HG03139 (cell line): ENCODE measurements around the gene RNASE3.
"Not testable (repeated sequence)": the region's sequence is repeated elsewhere in the genome, so short reads cannot be mapped to it uniquely, and the experiment has no call there.

Source experiments
- ATAC-seq: cut with Tn5 transposase; IDR thresholded peaks from one replicate; pipeline ENCODE4 v1.9.1; 2021; ENCODE audit not compliant: unreplicated experiment

RNASE3 gene

DNA sequence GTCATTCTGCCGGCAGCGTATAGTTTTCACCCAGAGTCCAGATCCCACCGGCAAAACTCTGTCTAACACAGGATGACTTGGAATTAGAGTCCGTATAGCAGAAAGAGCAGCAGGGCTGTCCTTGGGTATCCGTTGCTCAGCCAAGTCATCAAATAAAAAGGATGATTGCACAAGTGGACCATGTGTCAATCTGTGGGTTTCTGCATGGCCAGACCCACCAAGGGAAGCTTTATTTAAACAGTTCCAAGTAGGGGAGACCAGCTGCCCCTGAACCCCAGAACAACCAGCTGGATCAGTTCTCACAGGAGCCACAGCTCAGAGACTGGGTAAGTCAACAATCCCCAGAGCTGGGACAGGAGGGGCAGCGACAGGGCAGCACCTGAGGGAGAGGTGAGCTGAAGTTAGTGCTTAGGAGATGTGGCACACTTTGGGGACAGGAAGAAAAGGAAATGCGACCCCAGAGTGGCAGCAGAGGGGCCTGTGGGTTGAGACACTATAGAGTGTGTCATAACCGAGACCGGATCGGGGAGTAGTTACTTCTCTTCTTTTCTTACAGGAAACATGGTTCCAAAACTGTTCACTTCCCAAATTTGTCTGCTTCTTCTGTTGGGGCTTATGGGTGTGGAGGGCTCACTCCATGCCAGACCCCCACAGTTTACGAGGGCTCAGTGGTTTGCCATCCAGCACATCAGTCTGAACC lies at the start of gene RNASE3:
TSS of gene RNASE3 (plus strand) at position 260 of the 700 bp plus-strand sequence. CDS start at position 562, 302 bp downstream.
- ATAC-seq, result not testable (repeated sequence)

DNA sequence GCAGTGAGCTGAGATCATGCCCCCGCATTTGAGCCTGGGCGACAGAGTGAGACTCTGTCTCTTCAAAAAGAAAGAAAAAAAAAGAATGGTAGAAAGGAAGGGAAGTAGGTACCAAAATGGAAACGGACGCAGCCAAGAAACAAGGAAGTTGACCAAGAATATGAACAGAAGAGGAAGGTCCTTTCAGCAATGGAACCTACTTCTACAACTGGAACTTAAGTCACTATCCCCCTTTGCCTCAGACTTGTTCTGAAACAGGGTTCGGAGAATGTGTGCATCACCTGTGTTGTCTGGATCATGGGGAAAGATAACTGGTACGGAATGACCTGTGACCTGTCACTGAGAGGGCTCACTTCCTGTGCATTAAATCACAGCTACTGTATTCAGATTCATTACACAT lies 44.6 kb upstream of the RNASE3 start:
- no peak for ATAC-seq

DNA sequence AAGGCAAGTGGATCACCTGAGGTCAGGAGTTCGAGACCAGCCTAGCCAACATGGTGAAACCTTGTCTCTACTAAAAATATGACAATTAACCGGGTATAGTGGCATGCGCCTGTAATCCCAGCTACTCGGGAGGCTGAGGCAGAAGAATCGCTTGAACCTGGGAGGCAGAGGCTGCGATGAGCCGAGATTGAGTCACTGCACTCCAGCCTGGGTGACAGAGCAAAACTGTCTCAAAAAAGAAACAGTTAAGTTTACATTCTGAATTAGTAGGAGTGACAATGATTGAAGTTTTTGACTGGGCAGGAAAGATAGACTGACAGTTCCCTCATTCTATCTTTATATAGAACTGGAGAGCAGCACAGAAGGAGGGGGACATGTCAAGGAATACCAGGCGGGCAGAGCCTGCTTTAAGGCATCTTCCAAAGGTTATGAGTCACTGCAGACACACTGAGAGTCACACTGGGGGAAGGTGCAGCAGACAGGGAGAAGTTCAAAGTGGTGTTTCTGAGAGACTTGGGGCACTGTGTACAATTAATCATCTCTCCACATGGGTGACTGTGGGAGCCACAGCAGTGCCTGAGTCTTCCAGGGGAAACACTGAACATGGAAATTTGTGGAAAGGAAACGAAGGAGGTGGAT lies 42.8 kb upstream of the RNASE3 start:
- no peak for ATAC-seq

DNA sequence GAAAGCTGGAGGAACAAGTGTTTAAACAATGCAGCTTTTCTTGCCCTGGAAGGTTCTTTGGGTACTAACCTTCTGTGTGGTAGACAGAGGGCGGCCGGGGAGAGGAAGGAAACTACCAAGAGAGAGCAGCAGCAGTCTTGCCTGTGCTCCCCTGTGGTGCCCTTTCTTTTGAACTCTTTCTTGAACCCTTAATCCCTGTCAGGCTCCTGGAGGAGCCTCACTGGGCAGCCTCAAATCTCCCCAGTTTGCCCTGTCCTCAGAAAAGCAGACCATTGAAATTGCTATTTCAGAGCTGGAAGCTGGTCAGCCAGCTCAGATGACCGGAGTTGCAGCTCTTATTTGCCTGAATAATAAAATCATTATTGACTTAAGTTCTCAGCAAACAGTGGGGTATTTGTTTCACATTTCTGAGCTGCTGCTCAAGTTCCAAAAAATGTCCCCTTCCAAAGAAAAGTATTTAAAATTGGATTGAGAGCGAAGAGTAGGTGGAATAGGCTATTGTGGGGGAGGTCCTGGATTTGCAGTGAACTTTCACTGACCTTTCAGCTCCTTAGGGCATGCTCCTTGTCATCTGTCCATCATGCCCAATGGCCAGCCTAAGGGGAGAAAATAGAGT lies 42.1 kb upstream of the RNASE3 start:
- ATAC-seq, result no peak

DNA sequence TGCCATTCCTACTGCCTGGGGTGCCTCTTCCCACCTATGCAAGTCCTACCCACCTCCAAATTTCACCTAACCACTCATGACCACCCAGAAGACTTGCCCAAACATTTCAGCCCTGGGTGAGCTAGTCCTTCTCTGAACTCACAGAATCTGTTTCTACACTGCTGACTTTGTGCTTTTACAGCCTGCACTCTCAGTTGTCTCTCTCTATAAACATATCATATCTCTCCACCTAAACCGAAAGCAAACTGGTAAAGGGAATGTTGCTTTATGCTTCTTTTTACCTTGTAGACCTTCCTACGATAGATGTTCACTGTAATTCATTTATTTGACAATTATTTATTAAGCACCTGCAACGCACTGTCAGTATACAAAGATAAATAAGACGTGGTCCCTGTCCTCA lies 38.1 kb upstream of the RNASE3 start:
- ATAC-seq, result no peak

DNA sequence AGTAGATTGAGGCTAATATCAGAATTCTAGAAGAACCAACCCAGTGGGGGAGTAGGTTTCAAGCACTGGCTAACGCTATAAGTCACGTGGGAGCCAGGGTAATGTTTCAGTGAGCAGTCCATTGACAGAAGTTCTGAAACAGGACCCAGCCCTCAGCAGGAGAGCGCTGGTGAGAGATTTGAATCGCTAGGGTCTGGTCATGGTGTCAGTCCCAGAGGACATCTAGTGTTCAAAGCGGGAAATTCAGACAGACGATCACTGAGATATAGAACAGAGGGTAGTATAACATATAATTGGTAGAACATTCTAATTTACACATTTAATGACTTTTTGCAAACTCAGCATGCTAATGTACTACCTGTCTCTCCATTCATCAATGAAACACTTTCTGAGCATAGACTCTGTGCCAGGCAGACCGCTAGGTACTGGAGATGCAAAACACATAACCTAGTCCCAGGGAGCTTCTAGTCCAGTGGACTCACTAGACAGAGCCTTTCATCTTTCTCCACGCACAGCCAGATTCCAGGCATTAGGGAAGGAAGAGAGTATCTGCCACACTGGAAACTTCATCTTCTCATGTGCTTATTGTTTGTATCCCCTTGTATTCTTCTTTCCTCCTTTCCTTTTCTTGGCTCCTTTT lies 35.4 kb upstream of the RNASE3 start:
- no peak for ATAC-seq

DNA sequence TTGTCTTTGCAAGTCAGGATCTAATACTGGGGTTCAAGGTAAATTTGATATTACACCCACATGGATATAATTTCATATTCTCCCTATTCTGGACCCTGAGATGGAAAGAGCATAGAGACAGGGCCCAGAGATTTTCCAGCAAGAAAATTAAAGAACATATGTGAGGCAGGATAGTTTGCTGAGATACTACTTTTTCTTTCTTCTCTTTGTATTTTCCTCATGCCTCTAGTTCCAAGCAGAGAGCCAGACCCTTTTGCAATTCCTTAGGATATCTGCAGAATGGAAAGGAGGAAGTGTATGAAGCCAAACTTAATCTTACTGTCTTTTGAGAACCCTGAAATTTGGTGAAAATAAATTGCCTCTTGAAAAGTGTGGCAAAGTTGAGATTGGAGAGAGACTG lies 34.0 kb upstream of the RNASE3 start:
- no peak for ATAC-seq

DNA sequence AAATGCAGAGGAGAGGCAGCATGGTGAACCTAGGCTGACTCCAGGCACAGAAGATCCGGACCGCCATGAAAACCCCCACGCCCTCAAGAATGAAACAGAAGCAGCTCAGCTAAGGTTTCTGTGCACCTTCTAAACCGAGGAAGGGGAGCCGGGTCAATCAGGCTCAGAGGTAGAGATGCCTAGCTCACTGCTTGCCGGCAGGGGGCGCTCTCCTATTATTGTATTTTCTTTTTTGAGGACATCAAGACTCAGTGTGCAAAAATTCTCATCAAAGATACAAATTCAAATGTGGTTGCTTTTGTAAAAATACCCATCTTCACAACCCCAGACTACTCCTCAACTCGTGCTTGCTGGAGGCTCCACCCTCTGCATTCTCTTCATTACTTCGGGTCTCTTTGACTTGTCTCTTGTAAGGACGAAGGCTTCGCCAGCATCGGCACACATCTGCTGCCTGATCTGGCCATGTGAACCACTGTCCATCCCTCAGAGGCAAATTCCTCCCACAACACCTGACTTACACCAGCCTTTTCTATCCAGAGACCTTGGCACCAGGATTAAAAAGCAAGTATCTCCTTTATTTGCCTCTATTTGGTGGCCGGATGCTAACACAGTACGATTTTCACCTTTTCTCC lies 33.4 kb upstream of the RNASE3 start:
- no peak for ATAC-seq

DNA sequence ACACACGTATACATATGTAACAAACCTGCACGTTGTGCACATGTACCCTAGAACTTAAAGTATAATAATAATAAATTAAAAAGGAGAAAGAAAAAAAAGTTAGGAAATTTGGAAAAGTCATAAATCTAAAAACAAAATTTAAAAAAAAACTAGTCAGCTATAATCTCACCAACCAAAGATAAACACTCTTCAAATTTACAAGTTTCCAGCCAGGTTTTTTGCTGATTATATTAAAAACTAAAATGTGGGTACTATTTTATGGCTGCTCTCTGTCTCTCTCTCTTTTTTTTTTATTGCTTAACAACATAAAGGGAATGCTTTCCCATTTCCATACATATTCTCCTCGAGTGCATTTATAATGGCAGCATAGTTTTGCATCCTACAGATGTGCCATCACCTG lies 25.0 kb upstream of the RNASE3 start:
- no peak for ATAC-seq

DNA sequence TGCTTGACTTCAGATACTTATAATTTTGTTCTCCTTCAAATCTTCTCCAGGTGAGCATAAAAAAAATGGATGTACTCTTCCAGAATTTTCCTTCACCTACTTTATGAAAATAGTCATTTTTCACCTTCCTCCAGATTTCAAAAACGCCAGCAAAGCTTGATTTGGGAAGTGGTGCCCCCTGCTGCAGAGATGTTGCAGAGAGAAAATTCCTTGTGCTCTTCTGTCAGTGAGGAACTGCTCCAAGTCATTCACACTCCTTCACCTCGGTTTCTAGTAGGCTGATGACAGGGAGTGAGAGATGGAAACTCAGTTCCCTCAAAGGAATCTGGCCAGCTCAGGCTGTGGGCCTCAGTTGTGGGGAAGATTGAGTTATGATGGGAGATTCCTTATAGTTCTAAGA lies 24.2 kb upstream of the RNASE3 start:
- no peak for ATAC-seq

DNA sequence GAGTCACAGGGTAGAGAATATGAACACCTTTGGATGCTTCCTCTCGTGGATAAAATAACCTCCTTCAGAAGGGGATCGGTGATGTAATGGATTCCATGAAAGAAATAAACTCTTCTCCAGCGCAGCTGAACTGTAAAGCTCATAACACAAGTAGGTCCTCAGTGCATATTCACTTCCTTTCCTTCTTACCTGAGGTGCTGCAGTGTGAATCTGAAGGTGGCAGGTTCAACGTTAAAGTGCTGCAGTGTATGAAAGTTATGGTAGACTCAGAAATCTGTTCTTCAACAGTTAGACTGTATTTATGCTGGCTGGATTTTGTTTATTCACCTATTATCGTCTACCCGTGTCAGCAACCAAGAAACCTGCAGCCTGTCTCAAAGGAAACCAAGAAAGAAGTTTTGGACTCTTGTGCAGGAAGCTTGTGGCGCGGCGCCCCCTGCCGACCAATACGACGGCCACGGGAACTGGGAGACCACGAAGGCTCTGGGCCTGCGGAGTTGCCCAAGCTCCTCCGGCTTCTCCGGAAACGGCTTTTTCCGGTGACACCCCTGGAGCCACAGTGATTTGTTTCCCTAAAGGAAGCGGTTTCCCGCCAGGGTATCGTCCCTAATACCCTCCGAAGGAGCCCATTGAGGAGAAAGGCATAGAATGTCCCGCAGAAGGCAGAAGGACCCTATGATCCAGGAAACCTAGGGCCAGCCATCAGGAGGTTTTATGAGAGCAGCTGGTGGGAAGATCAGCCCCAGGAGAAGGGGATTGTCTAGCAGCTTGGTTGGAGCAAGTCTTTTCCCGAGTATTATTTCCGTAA lies 17.6 kb upstream of the RNASE3 start:
- ATAC-seq, result no peak

DNA sequence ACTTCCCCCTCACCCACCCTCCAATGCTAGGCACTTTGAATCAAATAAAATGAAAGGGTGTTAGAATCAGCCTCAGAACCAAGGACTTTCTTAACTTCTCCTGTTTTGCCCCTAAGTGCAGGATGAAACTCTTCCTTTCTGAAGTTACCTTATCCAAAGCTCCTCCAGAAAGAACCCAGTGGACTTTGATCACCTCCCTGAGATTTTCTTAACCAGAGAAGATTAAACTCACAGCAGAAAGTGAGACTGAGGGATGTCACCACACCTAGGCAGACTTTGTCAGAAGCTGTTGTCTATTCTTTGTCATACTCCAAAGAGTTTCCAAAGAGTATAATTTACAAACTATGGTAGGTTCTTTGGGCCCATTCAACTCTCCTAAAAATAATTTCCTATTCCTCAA lies 14.2 kb upstream of the RNASE3 start:
- ATAC-seq, result no peak

DNA sequence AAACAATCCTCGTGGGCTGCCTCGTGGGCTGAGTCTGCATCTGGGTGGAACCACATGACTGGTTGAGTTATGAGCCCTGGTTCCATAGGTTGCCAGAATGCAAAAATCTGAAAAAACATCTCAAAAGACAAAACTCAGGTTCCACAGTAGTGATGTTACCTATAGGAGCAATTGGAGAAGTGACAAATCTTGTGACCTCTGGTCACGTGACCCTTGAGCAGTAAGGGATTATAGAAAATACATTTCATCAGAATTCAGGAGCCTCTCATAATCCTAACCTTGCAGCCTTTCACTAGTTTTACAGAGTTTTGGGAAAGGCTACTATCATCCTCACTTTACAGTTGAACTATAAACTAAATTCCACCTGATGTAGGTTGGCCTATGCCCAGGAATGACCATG lies 12.5 kb upstream of the RNASE3 start:
- ATAC-seq, result no peak

DNA sequence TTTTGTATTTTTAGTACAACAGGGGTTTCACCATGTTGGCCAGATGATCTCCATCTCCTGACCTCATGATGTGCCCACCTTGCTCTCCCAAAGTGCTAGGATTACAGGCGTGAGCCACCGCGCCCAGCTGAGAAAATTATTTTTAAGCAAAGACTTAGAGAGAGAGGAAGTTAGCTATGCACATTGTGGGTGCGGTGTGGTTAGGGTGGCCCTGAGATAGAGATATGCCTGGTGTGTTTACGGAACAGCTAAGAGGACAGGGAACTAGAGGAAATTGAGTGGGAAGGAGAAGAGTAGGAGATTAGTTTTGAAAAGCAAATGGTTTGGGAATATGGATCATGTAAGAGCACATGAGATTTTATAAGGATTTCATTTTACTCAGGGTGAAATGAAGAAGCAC lies 10.0 kb upstream of the RNASE3 start:
- ATAC-seq, result not testable (repeated sequence)

DNA sequence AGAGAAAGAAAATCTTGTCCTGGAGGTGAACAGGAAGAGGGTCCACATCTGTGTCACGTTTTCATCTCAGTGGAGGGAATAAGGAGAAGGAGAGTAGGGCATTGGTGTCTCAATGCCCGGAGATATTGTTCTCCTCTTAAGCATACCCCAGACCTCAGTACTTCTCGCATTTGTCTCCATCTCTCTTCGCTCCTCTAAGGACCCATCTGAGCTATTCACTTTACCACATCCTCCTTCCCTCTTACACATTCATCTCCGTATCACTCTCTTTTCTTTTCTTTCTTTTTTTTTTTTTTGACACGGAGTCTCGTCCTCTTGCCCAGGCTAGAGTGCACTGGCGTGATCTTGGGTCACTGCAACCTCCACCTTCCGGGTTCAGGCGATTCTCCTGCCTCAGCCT lies 8.4 kb upstream of the RNASE3 start:
- ATAC-seq, result not testable (repeated sequence)

DNA sequence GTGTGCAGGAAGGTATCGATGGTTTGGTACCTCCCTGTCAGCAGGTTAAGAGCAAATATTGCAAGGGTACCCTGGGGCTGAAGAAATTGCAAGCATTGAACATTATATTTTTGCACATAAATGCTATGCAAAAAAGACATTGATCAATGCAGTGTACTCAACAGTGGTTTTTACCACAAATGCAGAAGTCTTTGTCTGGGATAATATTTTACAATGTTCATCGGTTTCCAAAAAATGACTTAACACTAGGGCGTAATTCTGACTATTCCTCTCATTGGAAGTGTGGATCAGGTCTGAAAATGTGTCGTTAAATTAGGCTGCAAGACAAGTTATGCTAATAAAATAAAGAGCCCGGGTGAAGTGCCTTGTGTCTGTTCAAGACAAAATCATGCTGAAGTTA lies 2.8 kb upstream of the RNASE3 start:
- ATAC-seq, result not testable (repeated sequence)

DNA sequence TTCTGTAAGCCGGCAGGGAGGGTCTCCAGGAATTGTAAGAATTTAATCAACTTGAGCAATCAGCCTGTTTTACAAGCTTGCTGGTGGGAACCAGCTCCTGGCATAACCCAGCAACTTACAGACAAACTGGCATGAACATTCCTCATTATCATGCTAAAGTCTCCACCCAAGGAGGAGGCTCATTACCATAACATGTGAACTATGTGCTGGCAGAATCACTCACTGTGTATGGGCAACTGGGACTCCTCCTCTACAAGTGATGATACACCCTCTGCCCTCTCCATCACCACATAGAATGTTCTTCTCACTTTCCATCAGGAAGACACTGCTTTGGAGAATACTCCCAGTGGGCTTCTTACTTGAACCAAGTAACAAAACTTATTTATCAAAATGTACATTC lies 4.1 kb downstream of the RNASE3 start:
- ATAC-seq, result not testable (repeated sequence)

DNA sequence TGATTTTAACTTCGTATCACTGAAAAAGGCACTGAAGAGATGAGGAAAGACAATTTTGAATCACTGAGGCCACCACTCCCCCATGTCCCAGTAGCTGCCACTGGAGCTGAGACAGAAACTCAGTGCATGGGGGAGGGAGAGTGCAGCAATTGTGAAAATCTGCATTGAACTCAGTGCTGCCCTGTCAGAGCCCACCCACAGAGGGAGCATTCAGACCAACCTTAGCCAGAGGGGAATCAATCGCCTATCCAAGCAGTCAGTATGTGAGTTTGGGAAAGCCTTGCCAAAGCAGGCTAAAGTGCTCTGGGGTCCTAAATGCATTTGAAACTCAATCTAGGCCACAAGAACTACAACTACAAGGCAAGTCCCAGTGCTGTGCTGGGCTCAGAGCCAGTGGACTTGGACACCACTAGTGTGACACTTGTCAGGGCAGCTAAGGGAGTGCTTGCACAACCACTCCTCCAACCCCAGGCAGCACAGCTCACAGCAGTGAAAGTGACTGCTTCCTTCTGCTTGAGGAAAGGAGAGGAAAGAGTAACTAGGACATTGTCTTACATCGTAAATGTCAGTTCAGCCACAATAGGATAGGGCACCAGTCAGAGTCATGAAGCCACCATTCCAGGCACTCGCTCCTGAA lies 13.3 kb downstream of the RNASE3 start:
- no peak for ATAC-seq

DNA sequence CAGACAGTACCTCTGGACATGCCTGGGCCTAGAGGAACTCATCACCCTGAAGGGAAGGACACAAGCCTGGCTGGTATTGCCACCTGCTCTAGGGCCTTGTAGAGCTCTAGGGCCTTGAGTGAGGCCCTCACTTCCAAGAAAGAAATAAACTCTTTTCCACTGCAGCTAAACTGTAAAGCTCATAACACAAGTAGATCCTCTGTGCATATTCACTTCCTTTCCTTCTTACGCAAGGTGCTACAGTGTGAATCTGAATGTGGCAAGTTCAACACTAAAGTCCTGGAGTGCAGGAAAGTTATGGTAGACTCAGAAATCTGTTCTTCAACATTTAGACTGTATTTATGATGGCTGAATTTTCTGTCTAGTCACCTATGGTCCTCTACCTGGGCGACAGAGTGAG lies 14.5 kb downstream of the RNASE3 start:
- ATAC-seq, result no peak

DNA sequence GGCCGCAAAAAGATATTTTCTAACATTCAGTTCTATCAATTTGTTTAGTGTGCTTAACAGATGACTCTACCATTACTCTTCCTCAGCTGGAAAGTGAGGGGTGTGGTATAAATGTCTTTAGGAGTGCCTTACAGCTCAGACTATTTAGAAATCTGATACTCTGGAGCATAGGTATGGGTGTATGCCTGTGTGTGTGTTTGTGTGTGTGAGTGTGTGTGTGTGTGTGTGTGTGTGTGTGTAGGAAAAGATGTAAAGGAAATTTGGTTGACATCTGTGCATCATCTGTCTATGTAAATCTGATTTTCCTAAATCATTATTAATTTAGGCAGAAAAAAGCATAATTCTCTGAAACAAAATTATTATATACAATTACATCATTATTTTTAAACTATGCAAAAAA lies 16.0 kb downstream of the RNASE3 start:
- ATAC-seq, result no peak
